Measurements from ENCODE around the gene SND1.

- TF ChIP-seq CTCF (conservative IDR thresholded peaks at IDR 0.05 in 1 of 2, IDR thresholded peaks at IDR 0.05 in 1 of 2; ENCODE audit: extremely low read depth in 1 of 2, insufficient read depth in 1 of 2, low read depth in 1 of 2, low read length in 2 of 2) (no peak), EZH2 (IDR thresholded peaks at IDR 0.05; ENCODE audit: borderline replicate concordance, low read length) (no peak)
Measured at GRCh38 chr7:128037880-128038619, 386.1 kb downstream of the SND1 start.

Data from mammary epithelial cell (primary cell).